Endometrial microvascular endothelial cells (primary cell): ENCODE data around the gene SPAG16. TPM values are rescaled to one million over a fixed set of nuclear protein-coding genes. Genes with fewer than 3 reads are reported as not detected.
"Not testable (repeated sequence)": the region's sequence is repeated elsewhere in the genome, so short reads cannot be mapped to it uniquely, and the experiment has no call there.

Experiments used
- in situ Hi-C: cut with HindIII; loops from 2 replicates; pipeline ENCODE4 v1.10.0; 2017; ENCODE audit warnings: low sequenced_read_pairs, low pct_unique_long_range_greater_than_20kb; ENCODE audit errors: inconsistent ontology term
- total RNA-seq: library from RNA; depleted of rRNA; stranded (reverse); fragments of >200 nt; gene quantifications from one replicate; pipeline ENCODE4 v1.2.3, GENCODE V29; 2015; ENCODE audit errors: inconsistent ontology term

The SPAG16 gene
- total RNA-seq, 1 donor from 2014 or later = 13.3 TPM

DNA sequence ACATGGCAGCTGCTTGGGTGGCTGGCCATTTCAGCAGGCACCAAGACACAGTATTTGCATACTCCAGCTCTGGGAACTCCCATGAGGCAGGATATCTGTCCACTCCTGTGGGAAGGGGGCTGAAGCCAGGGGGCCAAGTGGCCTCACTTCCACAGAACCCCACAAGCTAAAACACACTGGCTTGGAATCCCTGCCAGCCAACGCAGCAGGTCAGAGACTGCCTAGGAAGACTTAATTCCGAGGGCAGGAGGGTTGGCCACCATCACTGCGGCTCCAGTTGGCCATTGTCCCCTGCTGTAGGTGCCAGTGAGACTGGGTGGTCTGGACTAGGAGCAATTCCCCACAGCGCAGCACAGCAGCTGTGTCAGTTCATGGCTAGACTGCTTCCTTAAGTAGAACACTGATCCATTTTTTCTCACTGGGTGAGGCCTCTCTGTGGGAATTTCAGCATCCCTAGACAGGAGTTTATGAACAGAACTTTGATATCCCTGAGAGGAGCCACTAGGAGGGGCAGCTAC lies 52.0 kb downstream of the SPAG16 start:
- in situ Hi-C loops = no loop called here

DNA sequence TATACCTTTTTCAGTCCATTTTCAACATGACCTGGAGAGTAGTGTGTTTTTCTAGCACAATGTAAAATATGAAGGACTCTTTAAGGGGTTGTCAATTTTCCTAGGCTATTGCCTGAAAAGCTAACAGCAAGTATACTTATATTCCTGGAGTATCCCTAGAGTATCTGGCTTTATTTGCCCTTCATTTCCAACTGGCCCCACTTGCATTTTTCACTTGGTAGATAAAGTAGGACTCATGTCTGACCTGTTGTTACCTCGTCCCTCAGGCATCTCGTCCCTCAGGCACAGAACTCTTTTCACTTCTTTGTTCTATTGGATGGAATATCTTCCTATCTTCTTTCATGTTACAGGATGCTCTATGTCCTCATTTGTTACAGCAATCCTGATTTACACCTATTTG lies 69.2 kb downstream of the SPAG16 start:
- in situ Hi-C loops = no loop called here

DNA sequence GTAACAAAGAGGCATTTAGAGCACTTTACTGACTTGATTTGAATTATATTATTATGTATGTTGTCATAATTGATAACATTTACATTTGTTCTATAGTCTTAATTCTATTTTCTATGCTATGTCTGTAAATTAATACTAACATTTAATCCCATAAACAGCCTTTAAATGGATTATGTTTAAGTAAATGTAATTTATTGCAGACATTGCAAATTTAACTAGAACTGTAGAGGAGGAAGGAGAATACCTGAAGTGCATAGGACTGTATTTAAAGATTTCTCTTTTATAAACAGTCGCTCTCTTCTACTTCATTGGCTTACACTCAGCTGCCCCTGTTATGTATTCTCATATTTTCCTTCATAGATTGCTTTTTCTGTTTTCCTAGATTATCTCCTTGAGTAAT lies 92.4 kb downstream of the SPAG16 start:
- in situ Hi-C loops = no loop called here

DNA sequence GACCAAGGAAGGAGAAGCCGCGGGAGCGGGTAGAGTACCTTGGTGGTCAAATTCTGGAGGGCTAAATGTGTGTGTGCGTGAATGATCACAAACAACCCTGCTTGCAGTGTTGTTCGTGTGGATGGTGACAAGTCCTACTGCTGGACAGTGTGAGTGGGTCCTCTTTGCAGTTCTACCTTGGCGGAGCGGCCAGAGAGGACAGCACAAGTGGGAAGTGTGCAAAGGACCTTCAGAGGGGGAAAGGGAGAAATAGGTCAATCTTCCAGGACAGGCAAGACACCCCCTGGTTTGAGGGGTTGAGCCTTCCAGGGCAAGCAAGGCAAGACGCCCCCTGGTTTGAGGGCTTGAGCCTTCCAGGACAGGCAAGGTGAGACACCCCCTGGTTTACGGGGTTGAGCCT lies 122.8 kb downstream of the SPAG16 start:
- in situ Hi-C loops = not testable (repeated sequence)

DNA sequence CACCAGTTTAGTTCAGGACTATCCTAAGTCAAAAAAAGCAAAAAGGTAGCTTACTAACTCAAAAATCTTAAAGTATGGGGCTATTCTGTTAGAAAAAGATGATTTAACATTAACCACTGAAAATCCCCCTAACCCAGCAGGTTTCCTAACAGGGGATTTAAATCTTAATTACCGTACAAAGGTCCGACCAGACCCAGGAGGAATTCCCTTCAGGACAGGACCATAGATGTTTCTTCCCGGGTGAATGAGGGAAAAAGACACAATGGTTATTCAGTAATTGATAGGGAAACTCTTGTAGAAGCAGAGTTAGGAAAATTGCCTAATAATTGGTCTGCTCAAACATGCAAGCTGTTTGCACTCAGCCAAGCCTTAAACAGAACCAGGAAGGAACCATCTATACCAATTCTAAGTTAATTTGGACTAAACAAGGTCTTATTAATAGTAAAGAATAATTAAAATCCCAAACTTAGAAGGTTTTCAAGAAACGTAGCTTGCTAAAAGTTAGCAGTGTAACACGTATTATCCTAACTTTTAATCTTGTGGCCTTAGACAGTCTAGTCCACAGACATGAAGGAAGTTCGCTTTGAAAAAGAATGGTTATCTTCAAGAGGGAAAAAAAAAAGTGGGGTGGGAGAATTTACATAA lies 124.3 kb downstream of the SPAG16 start:
- in situ Hi-C loops = not testable (repeated sequence)

DNA sequence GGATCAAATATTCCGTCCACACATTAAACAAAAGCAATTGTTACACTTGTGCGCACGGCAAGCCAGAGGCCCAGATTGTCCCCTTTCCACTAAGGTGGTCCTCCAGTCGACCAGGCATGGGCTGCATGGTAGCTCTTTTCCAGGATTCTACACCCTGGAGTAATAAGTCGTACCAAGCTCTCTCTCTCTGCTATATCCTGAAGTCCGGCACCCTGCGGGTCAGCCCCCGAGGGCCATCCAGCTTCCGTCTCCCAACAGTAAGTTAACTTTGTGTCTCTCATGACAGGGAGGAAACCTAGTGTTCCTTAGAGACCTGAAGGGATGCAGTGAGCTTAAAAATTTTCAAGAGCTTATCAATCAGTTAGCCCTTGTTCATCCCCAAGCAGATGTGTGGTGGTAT lies 126.4 kb downstream of the SPAG16 start:
- in situ Hi-C loops = not testable (repeated sequence)

DNA sequence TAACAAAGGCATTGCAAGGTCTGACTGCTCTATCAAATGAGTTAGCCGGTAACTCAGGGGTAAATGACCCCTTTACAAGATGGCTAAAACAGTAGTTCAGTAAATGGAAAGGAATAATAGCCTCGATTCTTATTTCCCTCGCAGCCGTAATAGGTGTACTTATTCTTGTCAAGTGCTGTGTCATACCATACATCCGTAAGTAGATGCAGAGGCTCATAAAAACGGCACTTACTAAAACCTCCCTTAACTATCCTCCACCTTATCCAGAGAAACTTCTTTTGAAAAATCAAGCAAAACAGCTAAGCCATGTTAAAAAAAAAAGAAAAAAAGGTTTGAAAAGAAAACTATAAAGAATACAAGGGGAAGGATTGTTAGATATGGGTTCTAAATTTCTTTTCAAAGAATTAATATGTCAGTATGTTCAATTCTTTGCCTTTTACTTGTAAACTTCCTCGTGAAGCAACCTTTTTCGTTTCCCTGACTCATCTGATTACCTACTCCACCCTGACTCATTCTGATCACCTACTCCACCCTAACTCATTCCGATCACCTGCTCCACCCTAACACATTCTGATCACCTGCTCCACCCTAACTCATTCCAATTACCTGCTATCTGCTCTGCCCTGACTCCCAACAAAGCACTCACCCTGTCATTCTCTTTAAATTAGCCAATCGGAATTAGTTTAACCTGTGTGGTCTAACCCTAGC lies 127.5 kb downstream of the SPAG16 start:
- in situ Hi-C loops = no loop called here

DNA sequence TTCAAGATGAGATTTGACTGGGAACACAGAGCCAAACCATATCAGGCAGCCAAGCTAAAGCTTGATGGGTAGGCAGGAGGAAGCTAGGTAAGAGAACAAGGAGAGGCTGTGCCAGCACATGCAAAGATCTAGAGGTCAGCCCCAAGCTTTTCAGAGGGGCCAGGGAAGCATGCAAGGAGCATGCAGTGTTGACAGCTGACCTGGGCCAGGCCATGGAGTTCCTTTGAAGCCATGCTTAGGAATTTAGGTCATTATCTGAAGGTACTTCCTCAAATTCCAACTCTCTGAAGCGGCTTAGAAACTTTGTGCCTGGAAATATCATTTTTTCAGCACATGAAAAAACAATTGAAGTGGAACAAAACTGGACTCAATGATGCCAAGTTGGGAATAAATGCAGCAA lies 130.8 kb downstream of the SPAG16 start:
- in situ Hi-C loops = no loop called here

DNA sequence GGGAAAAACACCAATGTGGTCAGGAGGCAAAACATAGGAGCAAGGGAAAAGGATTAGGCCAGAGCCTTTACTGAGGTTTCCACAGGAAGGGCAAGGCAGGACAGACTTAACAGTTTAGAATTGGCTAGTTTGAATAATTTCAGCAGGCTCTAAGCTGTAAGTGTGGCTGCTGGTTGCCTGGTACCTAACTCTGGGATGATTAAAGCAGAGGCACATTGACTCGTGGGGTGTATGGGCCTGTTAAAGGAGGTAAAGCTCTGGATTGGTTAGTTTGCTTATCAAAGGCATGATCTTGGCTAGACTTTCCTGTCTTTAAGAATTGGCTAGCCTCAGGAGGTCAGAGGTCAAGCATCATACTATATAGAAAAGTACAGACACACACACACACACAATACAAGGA lies 132.6 kb downstream of the SPAG16 start:
- in situ Hi-C loops = no loop called here

DNA sequence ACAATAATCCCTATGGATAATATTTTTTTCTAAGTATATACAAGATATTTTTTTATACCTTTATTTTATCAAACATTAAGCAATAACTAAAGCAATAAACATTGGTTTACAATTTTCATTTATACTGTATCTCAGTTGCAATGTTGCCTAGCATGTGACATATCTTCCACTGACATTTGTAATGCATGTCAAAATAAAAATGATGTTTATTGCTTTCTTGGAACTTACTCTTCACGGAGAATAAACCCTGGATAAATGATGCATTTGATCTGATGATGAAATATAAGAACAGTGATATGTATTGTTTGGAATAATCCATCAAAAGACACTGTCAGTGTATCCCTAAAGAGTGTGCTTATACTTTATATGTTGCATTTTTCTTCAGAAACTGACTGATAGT lies 135.7 kb downstream of the SPAG16 start:
- in situ Hi-C loops = no loop called here

DNA sequence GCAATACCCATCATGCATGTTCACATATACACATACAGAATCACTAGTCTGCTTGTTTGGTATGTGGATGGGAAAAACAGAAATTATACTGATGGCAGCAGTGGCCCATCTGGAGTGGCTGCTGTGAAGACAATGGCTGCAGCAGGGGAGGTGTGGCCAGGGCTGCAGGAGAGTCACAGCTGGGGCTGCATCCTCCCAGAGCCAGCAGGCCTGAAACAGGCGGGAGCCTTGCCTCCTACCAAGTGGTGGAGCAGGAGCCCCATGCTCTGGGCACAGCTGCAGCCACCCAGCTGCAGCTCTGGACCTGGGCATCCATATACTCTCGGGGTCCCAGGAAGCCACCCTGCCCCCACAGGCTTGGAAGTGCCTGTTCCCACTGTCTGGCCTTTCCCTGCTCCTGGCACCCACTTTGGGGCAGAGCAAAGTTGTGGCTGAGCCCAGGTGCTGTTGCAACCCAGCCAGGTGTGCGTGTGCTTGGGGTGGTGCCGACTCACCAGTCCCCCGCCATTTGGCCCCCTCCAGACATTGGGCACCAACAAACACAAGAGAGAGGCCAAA lies 136.6 kb downstream of the SPAG16 start:
- in situ Hi-C loops = no loop called here

DNA sequence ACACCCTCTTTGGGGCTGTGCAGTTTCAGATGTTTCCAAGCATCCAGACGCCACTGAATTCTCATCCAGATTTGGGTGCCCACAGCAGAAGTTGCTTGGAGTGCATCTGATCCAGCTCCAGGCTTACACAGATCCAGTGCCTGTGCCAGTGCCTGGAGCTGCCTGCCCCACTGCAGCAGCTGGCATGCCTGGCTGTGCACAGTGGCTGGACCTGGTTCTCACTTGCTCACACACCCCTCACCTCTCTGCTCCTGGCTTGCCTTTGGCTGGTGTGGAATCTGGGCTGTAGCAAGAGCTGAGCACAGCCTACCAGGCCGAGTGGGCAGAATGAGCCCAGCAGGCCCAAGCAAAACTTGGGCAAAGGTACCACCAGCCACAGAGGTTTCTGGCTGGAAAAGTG lies 137.9 kb downstream of the SPAG16 start:
- in situ Hi-C loops = no loop called here

DNA sequence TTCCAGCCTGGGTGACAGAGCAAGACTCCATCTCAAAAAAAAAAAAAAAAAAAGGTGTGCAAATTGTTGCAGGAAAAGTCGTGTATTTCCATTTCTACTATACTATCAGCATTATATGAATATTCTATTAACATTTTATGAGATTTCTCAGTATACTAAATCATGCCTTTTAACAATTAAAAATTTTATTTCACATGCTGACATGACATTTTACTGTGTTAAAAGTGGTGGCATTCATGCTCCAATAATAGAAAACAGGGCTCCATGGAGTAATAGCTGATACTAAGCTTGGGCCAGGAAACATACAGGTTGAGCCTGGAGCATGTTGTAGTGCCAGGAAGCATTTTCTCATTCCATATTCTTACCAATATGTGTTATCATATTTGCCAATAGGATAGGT lies 141.4 kb downstream of the SPAG16 start:
- in situ Hi-C loops = no loop called here

DNA sequence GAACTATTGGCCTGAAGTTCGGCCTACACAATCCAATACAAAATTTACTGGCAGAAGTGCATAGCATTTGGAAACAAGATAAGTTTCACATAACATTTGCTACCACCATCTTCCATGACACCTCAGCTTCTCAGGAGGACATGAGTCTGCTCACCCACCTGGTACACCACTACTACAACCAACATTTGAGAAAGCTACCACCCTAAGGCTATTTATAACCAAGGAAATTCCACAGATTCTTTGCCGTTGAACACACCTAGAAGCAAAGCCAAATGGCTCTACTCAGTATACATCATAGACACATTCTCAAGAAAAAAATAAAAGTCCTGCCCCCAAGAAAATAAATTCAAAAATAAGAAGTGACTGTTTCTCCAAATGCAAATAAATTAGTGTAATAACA lies 145.3 kb downstream of the SPAG16 start:
- in situ Hi-C loops = no loop called here

DNA sequence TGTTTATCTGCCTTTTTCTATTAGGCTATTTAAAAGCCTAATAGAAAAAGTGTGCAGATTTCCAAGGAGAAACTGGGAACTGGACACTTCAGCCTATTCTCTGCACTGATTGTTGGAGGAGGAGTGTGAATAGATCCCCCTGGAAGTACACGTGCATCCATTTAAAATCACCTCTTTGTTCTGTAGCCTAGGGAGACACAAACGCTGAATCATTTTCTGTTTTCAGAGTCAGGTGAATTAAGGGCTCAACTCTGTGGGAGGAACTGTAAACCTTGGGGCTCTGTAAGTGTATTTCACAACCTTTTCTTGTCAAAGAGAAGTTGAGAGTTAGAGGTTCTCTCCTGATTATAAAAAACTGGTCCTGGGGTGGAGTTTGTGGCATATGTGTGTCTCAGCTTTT lies 159.7 kb downstream of the SPAG16 start:
- in situ Hi-C loops = no loop called here

DNA sequence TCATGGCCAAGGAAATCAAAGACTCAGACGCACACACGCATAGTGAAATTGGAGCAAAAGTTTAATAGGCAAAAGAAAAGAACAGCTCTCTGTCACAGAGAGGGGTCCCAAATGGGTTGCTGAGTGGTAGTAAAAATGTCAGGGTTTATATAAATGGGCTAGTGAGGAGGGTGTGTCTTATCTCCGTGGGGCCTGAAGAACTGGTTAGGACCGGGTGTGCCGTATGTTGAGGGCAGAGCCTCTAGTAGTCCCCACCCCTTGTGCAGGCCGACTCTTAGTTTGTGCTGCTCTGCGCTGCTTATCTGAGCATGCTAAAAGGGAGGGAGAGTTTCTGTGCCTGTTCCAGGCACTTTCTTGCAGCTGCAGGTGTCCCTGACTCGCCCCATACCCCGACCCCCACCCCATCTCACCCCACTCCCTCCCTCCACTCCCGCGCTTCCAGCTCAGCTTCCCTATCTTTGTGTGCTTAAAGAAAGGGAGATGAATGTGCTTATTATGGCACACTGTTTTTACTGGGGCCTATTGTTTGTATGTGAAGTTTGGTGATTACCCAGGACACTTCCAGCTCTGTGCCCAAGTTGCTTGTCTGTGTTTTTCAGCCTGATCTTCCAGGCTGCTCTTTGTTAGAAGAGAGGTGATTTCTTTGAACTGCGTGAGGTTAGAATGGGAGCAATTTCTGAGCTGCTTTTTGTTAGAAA lies 167.4 kb downstream of the SPAG16 start:
- in situ Hi-C loops = no loop called here

DNA sequence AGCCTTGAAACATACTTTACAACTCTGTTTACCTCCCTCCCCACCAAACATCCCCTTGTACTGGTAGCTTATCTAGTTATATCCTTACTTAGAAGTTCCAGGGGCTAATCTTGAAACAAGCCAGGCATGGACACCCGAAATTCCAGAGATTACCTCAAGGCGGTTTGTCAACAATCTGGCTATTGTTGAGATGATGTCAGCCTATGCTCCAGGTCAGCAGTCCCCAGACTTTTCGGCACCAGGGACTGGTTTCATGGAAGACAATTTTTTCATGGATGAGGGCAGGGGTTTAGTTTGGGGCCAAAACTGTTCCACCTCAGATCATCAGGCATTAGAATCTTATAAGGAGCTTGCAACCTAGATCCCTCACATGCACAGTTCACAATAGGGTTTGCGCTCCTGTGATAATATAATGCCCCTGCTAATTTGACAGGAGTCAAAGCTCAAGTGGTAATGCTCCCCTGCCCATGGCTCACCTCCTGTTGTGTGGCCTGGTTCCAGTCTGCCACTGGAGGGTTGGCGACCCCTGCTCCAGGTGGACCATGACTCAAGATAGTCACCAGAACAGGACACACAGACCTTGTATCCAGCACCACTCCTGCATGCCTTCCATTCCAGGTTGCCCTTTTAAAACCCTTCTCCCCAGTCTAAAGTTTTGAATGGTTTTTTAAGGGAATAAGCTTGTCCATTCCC lies 171.2 kb downstream of the SPAG16 start:
- in situ Hi-C loops = no loop called here

DNA sequence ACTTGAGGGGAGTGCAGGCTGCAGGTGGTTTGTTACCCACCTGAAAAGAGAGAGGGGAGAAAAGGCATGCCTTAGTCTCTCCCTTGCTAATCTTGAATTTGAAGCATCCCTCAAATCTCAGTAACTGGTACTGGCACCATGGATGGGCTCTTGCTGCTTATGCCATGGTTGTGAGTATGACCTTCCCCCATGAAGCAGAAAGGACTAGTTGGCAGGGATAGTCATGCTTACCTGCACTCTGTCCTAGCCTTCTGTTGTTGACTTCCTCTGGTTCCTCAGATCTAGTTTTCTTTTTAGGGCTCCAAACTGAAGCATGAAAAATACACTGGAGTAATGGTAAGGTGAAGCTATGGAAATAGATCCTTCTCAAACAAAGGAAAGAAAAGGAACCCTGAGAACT lies 191.2 kb downstream of the SPAG16 start:
- in situ Hi-C loops = no loop called here

DNA sequence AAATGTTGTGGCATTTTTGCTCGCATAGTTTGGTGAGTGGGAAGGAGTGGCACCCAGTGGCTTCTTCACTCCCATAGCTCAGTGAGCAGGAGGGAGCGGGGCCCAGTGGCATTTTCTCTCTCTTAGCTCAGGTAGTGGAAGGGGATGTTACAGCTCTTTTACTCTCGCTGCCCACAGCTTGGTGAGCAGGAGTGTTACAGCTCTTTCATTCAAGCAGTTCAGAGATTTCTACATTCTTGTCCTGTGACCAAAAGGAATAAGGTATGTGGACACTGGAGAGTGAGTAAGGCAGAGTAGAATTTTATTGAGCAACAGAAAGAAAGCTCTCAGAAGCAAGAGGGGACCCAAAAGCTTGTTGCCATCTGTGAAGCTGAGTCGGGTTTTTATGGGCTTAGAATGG lies 192.4 kb downstream of the SPAG16 start:
- in situ Hi-C loops = no loop called here
